Esophagus squamous epithelium (tissue), 5 donors: ENCODE results near the gene UBE2I. TPM values are rescaled to one million over a fixed set of nuclear protein-coding genes. Genes with fewer than 3 reads are reported as not detected.

Experiments
- DNase-seq: peaks from one replicate; lab custom pipeline; 2025; lab: John Stamatoyannopoulos, UW
- H3K27ac ChIP-seq, 4 donors: fragments of 200-600 bp; sonication (generic); one replicate each; pipeline ENCODE4 v1.5.1; 2016 to 2019; ENCODE audit warnings: mild to moderate bottlenecking in 1 of 4
- H3K27me3 ChIP-seq, 4 donors: fragments of 200-600 bp; sonication (generic); 1 replicate in 3 of 4; 2 replicates in 1 of 4; pipeline versions ENCODE4 v1.5.1 to v1.6.0; 2017 to 2021; ENCODE audit warnings: antibody characterized with exemption in 1 of 4
- H3K36me3 ChIP-seq, 3 donors: fragments of 200-600 bp; sonication (generic); one replicate each; pipeline ENCODE4 v1.5.1; 2016 to 2019
- H3K4me1 ChIP-seq, 3 donors: fragments of 200-600 bp; sonication (generic); one replicate each; pipeline ENCODE4 v1.5.1; 2017 to 2019
- H3K4me3 ChIP-seq, 4 donors: fragments of 200-600 bp; sonication (generic); 1 replicate in 3 of 4; 2 replicates in 1 of 4; pipeline ENCODE4 v1.5.1; 2016 to 2019; ENCODE audit warnings: mild to moderate bottlenecking in 2 of 4, moderate library complexity in 1 of 4
- H3K9me3 ChIP-seq, 3 donors: fragments of 200-600 bp; sonication (generic); one replicate each; pipeline ENCODE4 v1.5.1; 2016 to 2019
- POLR2A ChIP-seq, 4 donors: fragments of 450-650 bp; IDR thresholded peaks; one replicate each; pipeline ENCODE4 v1.6.1; 2017; ENCODE audit warnings: antibody characterized with exemption in 4 of 4, mild to moderate bottlenecking in 4 of 4, moderate library complexity in 3 of 4
- WGBS, 2 donors: methylation state at CpG; one replicate each; pipeline ENCODE4 v1.1.5; 2018; 5-methylcytosine and 5-hydroxymethylcytosine counted together
- intact Hi-C: fragments of 100-400 bp; cut with DNase I; formaldehyde crosslinking; loops from one replicate; pipeline ENCODE4 v1.15.0; 2022
- total RNA-seq, 4 donors: library from RNA; depleted of rRNA; stranded (reverse); fragments of >200 nt; gene quantifications; one replicate each; pipeline ENCODE4 v1.1.0, GENCODE V29; 2016
- TF ChIP-seq, protein P1 (sequence below), 6 experiments: fragments of 450-650 bp in 4 of 6; fragments of 200-600 bp in 2 of 6; sonication (generic) in 2 of 6; IDR thresholded peaks; one replicate each; pipeline ENCODE4 v1.5.1; 2016 to 2019; ENCODE audit warnings: antibody characterized with exemption in 6 of 6, mild to moderate bottlenecking in 4 of 6, moderate library complexity in 4 of 6
- donor health status: DM: yes; HTN: yes; CAD: no.

The UBE2I gene
- total RNA-seq, 4 donors from 2014 or later: 31.8 to 88.1 (median 76.3) TPM

DNA sequence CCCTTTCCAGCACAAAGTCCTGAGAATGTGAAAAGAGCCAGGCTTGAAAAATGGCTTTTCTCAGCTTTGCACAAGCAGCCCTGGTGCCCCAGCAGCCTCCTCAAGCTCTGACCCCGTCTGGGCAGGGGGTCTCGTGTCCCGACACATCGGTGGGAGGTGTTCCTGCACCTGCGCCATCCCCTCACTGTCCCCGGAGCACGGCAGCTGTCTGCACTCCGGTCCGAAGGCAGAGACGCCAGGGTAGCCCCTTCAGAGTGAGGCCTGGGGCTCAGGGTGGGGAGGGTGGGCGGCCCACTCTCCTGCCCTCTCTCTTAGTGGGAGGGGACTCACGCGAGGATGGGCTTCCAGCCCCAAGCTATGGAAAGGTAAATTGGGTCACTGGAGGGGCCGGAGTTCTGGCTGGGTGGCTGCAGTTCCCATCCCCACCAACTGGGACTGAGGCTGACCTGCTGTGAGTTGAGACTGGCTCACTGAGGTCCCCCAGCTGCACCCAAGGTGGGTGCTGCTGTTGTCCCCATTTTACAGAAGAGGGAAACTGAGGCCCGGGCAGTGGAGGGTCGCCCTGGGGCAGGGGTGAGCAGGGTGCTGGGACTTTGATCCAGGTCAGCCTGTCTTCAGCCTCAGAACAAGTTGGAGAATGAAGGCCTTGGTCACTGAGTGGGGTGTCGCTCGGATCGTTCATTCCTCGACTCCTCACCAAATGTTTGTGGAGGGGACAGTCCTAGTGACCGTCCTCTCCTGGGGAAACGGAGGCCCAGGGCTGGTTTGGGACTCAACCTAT lies 21.7 kb downstream of the UBE2I start:
- Histone ChIP-seq H3K4me3 (peak overlapping the region in 3 of 4 donors; percentile 20 to 63 (median 46)), H3K27me3 (peaks cover 18 to 60% (median 24%) of the 10 kb centered on the region in 4 donors), H3K36me3 (peaks cover 0 to 12% (median 0%) of the 10 kb centered on the region in 3 donors), H3K27ac (peak overlapping the region in 2 of 4 donors; percentile 42 to 53), H3K4me1 (peaks cover 24 to 38% (median 31%) of the 10 kb centered on the region in 3 donors), H3K9me3 (peaks cover 0 to 7% (median 4%) of the 10 kb centered on the region in 3 donors)
- DNase-seq: no peak
- TF ChIP-seq, protein P1, sequence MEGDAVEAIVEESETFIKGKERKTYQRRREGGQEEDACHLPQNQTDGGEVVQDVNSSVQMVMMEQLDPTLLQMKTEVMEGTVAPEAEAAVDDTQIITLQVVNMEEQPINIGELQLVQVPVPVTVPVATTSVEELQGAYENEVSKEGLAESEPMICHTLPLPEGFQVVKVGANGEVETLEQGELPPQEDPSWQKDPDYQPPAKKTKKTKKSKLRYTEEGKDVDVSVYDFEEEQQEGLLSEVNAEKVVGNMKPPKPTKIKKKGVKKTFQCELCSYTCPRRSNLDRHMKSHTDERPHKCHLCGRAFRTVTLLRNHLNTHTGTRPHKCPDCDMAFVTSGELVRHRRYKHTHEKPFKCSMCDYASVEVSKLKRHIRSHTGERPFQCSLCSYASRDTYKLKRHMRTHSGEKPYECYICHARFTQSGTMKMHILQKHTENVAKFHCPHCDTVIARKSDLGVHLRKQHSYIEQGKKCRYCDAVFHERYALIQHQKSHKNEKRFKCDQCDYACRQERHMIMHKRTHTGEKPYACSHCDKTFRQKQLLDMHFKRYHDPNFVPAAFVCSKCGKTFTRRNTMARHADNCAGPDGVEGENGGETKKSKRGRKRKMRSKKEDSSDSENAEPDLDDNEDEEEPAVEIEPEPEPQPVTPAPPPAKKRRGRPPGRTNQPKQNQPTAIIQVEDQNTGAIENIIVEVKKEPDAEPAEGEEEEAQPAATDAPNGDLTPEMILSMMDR (IDR thresholded peaks at IDR 0.05): no peak
- TF ChIP-seq POLR2A (IDR thresholded peaks at IDR 0.05): no peak
- intact Hi-C loops: no loop called here
- WGBS, 2 donors: 60% methylated on average over 4 of the region's 22 CpGs; no CpG with 5 or more reads in 1 of the 2 donors

DNA sequence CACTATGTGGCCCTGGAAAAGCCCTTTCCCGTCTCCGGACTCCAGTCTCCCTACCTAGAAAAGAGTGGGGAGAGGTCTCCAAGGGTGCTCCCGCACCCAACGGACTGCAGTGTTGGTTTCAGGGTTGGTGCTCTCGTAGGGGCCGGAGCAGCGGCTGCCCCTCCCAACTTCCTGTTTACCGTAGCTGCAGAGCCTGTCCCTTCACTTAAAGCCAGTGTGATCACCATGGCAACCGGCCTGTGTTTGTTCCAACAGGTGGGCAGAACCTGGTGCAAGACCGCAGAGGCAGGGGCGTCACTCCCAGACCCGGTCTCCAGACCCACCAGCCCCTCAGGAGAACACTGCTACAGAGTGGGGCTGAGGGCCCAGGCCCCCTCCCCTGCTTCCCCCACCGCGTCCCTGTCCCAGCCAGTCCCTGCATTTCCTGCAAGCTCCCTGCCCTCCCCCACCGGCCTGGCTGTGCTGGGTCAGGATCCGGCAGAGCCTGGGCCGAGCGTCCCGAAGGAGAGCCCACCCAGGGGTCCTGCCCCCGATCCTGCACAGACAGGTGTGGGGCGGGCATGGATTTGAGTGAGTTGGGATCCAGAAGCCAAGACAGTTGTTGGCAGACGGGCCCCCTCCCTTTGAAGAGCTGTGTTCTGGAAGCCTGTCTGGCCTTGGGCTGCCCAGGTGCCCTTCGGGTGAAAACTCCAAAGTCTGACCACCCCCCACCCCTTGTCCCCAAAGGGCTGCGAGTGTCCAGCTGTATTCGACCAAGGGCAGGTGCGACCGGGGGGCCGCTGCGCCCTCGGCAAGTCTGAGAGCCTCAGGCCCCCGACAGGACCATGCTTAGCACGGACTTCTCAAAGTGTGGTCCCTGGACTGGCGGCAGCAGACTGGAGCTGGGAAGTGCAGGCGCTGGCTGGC lies 22.5 kb downstream of the UBE2I start:
- intact Hi-C loops: no loop called here
- H3K4me3 ChIP-seq: peak overlapping the region in 3 of 4 donors; percentile 20 to 63 (median 46)
- peaks cover 18 to 68% (median 24%) of the 10 kb centered on the region in 4 donors for H3K27me3 ChIP-seq
- TF ChIP-seq POLR2A (IDR thresholded peaks at IDR 0.05): peak in 1 of 4 donors; percentile 43
- TF ChIP-seq, protein P1 (IDR thresholded peaks at IDR 0.05): no peak
- peaks cover 24 to 38% (median 31%) of the 10 kb centered on the region in 3 donors for H3K4me1 ChIP-seq
- 0 to 6% methylated on average over 5 of the region's 34 CpGs for WGBS, 2 donors
- peaks cover 0 to 7% (median 4%) of the 10 kb centered on the region in 3 donors for H3K9me3 ChIP-seq
- DNase-seq: no peak
- H3K36me3 ChIP-seq: peaks cover 0 to 3% (median 0%) of the 10 kb centered on the region in 3 donors
- H3K27ac ChIP-seq: peak overlapping the region in 2 of 4 donors; percentile 42 to 53

DNA sequence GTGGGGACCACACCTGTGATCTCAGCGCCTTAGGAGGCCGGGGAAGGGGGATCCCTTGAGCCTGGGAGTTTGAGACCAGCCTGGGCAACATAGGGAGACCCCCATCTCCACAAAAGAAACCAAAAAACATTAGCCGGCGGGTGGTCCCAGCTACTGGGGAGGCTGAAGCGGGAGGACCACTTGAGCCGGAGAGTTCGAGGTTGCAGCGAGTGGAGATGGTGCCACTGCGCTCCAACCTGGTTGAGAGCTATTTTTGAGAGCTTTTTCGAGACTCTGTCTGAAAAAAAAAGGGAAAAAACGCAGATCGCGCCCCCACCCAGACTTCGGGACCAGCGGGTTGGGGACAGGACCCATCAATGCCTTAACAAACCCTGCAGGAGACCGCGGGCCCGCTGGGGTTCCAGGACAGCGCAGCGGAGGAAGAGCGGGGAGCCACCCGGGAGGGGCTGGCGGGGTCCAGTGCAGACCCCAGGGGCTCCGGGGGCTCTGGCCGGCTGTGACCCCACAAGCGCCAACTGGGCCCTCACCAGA lies 23.2 kb downstream of the UBE2I start:
- no peak for TF ChIP-seq POLR2A (IDR thresholded peaks at IDR 0.05)
- TF ChIP-seq, protein P1 (IDR thresholded peaks at IDR 0.05): no peak
- no peaks in the 10 kb centered on the region for H3K36me3 ChIP-seq
- peaks cover 0 to 7% (median 4%) of the 10 kb centered on the region in 3 donors for H3K9me3 ChIP-seq
- H3K4me1 ChIP-seq: peaks cover 24 to 38% (median 31%) of the 10 kb centered on the region in 3 donors
- no peak overlapping the region for H3K27ac ChIP-seq
- H3K4me3 ChIP-seq: peak overlapping the region; percentile 17 to 63 (median 35)
- no peak for DNase-seq
- 6 to 13% methylated on average over 3 to 13 of the region's 26 CpGs for whole genome bisulfite sequencing, 2 donors
- intact Hi-C loops: no loop called here
- peaks cover 18 to 75% (median 24%) of the 10 kb centered on the region in 4 donors for H3K27me3 ChIP-seq

DNA sequence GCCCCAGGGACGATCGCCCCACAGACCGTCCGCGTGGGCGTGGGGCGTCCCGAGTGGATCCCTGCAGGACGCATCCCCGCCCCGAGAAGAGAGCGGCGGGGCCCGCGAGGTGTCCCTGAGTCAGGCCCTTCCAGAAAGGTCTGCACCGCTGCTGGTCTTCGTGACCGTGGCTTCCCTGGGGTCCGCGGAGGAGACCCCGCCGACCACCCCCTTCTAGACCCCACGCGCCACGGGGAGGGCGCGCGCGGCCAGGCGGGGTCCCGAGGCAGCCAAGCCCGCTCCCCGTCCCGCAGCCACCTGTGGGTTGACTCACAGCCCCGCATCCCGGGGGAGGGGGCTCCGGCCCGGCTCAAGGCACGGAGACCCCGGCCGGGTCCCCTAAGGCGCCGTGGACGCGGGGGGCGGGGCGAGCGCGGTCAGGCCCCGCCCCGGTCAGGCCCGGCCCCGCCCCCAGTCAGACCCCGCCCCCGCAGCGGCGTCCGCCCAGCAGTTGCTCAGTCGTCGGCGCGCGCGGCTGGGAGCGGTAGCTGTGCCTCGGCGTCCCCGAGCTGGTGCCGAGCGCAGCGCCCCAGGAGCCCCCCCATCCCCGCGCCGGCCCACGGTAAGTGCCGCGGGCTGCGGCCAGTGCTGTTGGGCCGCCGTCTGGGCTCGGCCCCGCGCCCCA lies 23.8 kb downstream of the UBE2I start, which contains the start of gene BAIAP3:
TSS of gene BAIAP3 (plus strand) at position 497 of the 664 bp plus-strand sequence. CDS start 4,905 bp downstream, outside the sequence.
- intact Hi-C loops: no loop called here
- Histone ChIP-seq H3K27ac (no peak within 1 kb of the TSS), H3K4me3 (peak within 1 kb of the TSS; percentile 17 to 63 (median 35)), H3K36me3 (no peaks in the 10 kb centered on the region), H3K9me3 (peaks cover 0 to 7% (median 4%) of the 10 kb centered on the region in 3 donors), H3K27me3 (peaks cover 18 to 81% (median 24%) of the 10 kb centered on the region in 4 donors), H3K4me1 (peaks cover 24 to 38% (median 31%) of the 10 kb centered on the region in 3 donors)
- no CpG with 5 or more reads among the region's 83 CpGs for WGBS, 2 donors
- no peak for DNase-seq
- TF ChIP-seq POLR2A (IDR thresholded peaks at IDR 0.05): peak in 1 of 4 donors; percentile 58
- TF ChIP-seq, protein P1 (IDR thresholded peaks at IDR 0.05): no peak
